Activated CD8-positive, alpha-beta memory T cell treated with anti-CD3 and anti-CD28 coated beads, Interleukin-2, amount 50 U/mL, for 1 hour (primary cell): ENCODE measurements around the gene LDLRAD3.

Experiments
- DNase-seq: peaks from one replicate; pipeline ENCODE4 v3.0.0-alpha.2; 2020; ENCODE audit errors: extremely low read depth

The LDLRAD3 gene

GRCh38 chr11:36132940-36133339, 189.1 kb downstream of the LDLRAD3 start:
- no peak for DNase-seq

GRCh38 chr11:36135076-36135475, 191.2 kb downstream of the LDLRAD3 start:
- DNase-seq, result no peak

DNA sequence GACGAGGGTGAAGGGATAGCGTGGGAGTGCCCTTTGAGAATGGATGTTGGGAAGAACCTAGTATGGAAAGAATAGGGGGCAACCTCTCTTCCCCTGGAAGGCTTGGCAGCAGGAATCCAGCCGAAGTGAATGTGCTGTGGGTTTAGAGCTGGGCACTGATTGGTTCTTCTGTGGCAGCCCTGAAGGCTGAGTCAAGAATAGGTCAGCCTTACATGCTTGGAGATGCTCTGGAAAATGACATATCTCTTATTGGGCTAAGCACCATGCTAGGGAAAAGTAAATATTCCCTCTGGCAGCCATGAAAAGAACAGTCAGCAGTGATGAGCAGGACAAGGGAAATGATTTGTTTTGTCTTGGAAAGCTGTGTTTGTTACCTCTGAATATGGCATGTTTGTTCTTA, 195.9 kb downstream of the LDLRAD3 start:
- DNase-seq, result no peak

- DNase-seq, result no peak
These were observed 197.5 kb downstream of the LDLRAD3 start for GRCh38 chr11:36141196-36141953.

GRCh38 chr11:36141956-36142355, 198.1 kb downstream of the LDLRAD3 start:
- DNase-seq, result no peak

- DNase-seq, result no peak
These were observed 198.6 kb downstream of the LDLRAD3 start for GRCh38 chr11:36142439-36142838.

DNA sequence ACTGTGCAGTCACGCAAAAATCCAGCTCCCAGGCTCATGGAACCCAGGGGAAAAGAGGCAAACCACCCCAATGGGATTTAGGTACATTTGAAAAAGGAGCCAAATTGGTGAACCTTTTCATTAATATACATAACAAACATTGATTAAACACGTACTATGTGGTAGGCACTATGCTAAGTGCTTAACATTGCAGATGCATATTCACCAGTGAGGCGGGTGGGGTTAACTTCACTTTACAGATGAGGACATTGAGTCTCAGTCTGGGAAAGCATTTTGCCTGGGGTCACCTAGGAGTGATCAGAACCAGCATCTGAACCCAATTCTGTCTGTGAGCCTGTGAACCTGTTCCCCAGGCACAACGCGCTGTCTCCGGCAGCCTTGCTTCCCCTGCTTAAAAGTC, 199.0 kb downstream of the LDLRAD3 start:
- no peak for DNase-seq

DNA sequence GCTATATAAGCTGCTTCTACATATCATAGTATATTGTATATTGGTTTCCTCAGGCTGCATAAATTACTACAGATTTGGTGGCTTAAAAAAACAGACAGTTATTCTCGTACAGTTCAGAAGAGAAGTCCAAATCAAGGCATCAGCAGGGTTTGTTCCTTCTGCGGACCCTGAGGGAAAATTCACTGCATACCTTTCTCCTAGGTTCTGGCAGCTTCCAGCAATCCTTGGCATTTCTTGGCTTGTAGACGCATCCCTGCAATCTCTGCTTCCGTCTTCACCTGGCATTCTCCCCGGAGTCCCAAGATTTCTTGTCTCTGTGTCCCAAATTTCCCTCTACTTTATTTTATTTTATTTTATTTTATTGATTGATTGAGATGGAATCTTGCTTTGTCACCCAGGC, 202.6 kb downstream of the LDLRAD3 start:
- DNase-seq, result no peak

GRCh38 chr11:36147491-36147890, 203.6 kb downstream of the LDLRAD3 start:
- DNase-seq, result no peak

GRCh38 chr11:36148701-36149100, 204.8 kb downstream of the LDLRAD3 start:
- no peak for DNase-seq

- DNase-seq, result no peak
These were observed 205.8 kb downstream of the LDLRAD3 start for GRCh38 chr11:36149538-36150242.

DNA sequence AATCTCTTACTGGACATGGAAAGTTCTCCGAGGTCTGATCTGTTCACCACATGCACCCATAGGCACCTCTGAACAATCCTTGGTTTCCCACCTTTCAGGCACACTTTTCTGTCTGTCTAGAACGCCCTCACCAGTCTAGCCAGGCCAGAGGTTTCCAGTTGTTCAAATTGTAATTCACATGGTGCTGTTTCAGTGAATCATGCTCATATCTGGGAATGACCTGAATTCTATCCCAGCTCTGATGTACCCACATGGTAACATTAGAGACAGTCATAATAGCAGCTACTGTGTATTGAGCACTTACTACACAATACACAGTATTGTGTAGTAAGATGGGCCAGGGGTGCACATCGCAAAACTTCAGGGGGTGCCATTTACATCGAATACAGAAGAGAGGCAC, 207.1 kb downstream of the LDLRAD3 start:
- no peak for DNase-seq

DNA sequence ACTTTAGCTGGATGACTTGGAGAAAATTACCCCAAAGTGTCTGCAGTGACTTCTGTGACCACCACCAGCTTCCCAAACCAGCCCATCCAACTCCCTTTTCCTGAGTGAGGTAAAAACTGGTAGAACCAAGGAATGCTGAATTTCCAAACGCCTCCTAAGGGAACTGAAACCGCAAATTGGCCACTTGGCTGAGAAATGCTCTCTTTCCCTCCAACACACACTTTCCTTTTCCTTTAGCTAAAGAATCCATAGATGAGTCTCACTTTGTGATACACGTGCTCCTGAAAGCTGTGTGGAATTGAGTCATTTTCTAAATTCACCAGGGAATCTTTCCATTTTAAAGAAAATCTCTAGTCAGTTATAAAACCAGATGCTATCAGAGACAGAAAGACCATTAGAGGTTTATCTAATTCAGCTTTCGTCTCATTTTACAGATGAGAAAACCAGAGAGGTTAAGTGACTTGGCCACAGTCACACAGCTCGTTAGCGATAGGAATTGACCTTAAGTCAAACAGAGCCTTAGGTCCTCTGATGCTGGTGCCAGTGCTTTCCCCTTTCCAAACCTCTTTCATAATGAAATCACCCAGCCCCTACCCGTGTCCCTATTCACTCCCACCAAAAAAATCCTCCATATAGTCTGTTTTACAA, 208.2 kb downstream of the LDLRAD3 start:
- DNase-seq, result no peak

DNA sequence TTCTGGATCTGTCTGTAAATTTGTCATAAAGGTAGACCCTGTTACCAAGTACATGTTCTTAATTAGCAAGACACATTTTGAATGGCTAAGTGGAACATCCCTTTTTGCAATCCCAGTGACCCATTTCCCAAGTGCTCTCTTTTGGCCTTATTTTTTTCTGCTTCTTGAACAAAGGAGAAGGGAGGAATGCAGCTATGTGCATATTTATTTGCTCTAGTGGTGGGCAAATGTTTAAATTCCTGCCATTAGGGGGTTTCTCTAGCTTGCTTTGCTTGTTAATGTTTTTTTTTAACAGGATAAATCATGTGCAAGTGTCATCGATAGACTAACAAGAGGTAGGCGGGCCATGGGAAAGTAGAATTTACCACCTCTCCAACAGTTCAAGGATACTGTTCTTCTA, 209.7 kb downstream of the LDLRAD3 start:
- no peak for DNase-seq

GRCh38 chr11:36155124-36155561, 211.3 kb downstream of the LDLRAD3 start:
- DNase-seq, result no peak

DNA sequence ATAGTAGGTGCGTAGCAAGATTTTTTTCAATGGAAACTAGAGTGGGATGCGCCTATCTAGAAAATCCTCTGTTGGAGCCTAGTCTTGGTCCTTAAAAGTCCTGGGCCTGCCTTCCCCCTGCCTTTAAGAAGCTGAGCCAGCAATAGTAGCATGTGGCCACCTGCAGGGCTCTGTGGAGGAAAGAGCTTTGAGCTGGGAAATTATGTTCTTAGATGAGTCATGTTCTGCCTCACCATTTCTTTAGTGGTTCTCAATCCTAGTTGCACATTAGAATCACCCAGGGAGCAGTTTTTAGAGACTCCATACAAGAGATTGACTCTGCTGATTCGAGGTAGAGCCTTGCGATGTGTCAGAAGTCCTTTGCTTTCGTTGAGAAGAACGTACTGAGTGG, 211.9 kb downstream of the LDLRAD3 start:
- DNase-seq, result no peak

DNA sequence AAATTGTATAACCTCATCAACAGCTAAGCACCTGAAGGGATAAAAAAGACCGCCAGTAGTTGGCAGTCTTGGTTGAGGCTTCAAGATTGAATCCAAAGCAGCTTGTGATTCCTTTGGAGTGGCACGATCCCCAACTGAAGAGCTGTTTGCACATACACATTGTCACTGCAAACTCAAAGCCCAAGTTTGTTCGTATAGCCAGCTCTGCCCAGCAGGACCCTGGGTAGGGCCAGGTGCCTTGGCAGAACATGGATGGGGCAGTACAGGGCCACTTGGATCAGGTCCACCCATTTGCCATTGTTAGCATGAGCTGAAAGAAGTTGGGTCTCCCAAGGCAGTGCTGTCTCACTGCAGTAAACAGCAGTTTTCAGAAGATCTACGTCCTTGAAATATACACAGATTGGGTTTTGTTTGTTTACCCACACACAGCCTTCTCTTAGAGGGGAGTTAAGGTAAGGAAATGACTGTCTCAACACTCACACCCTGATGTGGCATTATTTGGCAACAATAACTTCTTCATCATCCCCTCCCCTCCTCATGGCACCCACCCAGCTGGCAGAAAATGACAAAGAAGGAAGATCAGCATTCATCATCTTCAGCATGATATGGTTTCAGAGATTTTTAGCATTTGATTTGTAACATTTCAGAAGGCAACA, 212.4 kb downstream of the LDLRAD3 start:
- no peak for DNase-seq

DNA sequence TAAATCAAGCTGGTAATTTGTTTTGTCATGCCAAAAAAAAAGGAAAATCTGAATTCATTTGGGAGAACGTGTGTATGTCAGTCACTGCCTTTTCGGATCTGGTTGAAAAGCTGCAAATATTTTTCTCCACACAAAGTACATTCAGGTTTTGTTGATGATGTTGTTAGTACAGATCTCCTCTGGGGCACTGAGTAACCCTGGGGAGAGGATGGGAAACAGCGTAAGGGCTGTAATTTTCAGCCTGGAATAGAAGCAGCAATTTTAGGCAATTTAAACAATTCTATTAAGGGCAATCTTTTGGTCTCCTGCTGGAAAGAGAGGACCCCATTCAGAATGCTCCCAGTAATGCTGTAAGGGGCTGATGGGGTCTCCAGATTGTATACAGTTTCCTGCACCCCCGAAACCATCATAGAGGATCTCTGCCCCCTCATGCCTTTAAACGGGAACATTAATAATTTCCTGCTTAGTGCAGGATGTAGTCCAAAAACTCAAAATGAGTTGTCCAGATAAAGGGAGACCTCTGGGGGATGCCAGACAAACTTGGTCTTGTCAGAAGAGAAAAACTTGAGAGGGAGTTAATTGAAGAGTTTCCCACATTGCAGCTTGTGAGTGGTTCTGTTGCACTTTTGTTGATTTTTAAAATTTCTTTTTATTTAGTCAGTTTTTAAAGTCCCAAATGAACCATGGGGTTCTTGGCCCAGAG, 213.1 kb downstream of the LDLRAD3 start:
- DNase-seq, result no peak

GRCh38 chr11:36160091-36160490, 216.2 kb downstream of the LDLRAD3 start:
- no peak for DNase-seq

GRCh38 chr11:36161572-36161971, 217.7 kb downstream of the LDLRAD3 start:
- DNase-seq, result no peak

DNA sequence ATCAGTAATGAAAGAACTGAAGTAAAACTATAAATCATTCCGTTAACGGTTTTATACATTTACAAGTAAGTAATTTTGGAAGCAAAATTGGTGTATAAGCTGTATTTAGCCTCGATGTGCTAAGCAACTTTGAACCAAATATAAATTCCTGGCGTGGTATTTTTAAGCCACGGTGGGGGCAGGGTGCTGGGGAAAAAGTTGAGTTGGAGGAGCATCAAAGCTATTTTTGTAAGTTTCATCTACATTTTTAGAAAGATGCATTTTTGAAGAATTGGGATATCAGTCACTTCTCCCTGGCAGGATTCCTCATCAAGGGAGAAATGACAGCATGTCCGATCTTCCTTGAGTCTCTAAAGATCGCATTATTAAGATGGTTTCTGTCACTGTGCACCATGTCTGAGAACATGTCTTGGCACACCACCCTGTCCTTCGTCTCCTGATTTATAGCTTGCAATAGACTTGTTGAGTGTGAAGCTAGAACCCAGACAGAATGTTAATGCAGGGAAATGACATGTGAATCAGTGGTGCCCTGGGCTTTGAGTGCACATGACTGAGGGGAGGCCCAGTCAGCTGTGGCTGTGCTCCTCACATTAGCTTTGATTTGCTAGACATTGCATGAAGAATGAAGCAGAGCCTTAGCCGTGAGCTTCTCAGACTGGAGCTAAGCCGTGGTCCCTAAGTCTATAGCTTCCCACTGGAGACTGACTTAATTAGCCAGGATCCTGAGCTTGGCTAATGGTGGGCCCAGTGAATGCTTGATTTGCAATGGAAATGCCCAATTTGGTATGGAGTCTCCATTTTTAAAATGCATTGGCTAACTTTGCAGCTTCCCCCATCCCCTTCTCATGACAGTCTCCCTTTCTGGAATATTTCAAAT, 218.4 kb downstream of the LDLRAD3 start:
- DNase-seq, result no peak
